GM21825 (cell line): ENCODE results near the gene F2RL3.
A peak's percentile ranks its signal among the peaks of the same experiment; 100 is the strongest.

Experiments
- ATAC-seq: cut with Tn5 transposase; IDR thresholded peaks from one replicate; pipeline ENCODE4 v1.9.1; 2021; ENCODE audit warnings: mild to moderate bottlenecking, moderate library complexity; ENCODE audit not compliant: unreplicated experiment

F2RL3 gene

DNA sequence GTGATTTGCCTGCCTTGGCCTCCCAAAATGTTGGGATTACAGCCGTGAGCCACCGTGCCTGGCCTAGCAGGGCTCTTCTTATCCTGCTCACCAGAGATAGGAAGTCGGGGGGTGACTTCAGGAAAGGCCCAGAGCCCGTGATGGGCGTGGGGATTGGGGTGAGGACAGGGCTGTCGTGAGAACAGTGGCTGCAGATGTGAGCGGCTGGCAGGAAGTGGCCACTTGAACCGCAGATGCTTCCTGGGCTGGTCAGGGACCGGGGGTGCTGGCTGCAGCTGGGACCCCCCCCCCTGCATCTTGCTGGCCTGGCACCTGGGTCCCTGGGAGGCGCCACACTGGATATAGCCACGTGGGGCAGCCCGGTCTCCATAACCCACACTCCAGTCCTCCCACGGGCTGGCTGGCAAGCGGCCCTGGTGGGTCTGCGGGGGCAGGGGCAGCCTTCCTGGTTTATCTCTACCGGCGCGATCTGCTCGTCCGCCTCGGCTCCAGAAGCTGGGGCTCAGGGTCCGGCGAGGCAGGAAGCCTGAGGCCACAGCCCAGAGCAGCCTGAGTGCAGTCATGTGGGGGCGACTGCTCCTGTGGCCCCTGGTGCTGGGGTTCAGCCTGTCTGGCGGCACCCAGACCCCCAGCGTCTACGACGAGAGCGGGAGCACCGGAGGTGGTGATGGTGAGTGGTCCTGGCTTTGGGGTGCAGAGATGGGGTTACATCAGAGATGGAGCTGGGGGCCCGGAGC, at the start of gene F2RL3:
F2RL3 (plus strand) TSS at position 371 of the 737 bp plus-strand sequence; CDS start at position 562, 191 bp downstream.
- ATAC-seq, result peak; percentile 45

DNA sequence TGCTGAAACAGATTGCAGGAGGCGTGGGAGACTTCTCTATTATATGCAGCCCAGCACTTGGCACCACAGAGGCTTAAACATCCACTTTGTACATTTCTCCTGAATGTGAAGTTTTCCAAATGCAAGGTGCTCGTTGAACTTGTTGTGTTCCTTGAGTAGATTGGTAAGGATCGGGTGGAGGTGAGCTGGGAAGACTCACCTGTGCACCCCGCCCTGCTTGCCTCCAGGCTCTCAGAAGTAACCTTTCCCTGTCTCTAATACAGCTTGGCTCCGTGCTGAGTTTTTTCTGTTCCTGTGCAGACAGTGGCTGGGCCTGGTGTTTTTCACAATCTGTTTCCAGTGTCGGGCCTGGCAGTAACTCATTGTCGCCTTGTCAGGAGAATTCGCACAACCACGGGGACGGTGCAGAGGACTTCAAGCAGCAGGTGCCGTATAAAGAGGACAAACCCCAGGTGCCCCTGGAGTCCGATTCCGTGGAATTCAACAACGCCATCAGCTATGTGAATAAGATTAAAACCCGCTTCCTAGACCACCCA, 47.3 kb upstream of the F2RL3 start:
- ATAC-seq, result no peak

DNA sequence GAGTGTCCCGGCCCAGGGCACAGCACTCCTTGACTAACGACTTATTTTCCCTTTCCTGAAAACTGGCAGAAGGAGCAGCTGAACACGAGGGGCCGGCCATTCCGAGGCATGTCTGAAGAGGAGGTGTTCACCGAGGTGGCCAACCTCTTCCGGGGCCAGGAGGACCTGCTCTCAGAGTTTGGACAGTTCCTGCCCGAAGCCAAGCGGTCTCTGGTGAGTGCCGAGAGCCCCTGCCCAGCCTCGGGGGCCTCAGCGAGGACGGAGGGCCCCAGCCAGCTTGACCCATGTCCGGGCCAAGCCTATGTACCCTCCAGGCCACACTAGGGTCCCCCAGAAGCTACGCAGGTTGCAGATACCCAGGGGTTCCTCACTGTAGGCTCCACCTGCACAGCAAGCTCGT, 41.9 kb upstream of the F2RL3 start:
- ATAC-seq, result no peak

DNA sequence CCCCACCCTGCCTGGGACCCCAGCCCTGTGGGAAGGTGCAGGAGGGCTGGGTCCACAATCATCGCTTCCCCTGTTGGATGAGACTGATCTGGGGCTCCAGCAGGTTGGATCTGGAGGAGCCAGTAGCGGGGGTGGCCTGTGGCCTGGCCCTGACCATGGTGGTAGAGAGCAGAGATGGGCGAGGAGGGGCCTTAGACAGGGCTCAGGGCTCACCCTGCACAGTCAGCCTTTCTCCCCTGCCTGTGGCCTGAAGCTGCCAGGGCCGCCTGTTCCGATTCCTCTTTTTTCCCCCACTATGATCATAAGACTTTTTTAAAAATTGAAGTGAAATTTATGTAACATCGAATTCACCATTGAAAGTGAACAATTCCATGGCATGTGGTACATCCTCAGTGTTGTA, 41.4 kb upstream of the F2RL3 start:
- ATAC-seq, result no peak

DNA sequence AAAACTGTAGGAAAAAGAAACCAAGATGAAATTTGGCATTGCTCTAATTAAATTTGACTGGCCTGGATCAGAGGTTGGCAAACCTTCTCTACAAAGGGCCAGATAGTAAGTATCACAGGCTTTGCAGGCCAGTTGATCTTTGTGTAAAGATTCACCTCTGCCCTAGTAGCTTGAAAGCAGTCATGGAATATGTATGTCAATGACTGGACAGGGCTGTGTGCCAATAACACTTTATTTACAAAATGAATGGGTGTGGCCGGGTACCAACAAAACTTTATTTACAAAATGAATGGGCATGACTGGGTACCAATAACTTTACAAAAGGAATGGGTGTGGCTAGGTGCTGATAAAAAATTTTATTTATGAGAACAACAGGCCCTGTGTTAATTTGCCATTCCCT, 39.6 kb upstream of the F2RL3 start:
- no peak for ATAC-seq

DNA sequence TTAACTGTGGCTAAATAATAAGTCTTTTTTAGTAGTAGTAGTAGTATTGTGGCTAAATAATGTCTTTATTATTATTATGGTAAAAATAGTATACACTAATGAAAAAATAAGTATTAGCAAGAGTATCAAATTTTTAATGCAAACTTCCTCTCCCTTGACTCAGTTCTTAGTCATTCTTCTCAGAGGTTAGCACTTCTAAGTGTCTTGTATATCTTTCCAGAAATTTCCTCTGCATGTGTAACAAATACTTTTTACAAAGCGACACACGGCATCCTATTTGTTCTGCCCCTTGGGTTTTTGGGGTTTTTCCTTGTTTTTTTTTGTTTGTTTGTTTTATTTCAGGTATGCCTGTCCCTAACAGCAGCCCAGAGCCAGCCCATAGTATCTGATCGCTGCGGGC, 38.7 kb upstream of the F2RL3 start:
- no peak for ATAC-seq

DNA sequence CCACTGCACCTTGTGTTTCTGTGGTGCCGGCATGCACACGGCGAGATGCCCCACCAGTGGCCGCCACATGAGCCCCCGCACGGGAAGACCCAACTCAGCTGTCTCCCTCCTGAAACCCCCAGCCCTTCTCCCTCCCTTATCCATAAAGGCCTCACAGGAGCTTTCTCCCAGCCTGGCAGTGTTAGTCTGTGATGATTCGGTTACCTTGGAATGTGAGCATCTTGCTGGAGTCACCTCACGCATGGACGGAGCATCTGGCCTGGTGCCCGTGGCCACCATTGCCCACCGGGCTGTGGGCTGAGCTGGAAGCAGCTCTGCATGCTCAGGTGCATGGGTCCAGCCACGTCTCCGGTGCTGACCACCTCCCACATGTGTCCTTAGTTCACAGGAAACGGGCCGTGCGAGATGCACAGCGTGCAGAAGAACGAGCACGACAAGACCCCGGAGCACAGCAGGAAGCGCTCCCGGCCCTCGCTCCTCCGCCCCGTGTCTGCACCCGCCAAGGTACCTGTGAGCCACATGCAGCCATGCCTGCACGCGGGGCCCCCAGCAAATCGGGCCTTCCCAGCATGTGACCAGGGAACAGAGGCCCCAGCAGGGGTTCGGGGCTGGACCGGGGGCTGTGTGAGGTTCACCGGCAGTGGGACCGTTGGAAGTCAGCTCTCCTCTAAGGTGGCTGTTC, 37.6 kb upstream of the F2RL3 start:
- no peak for ATAC-seq

DNA sequence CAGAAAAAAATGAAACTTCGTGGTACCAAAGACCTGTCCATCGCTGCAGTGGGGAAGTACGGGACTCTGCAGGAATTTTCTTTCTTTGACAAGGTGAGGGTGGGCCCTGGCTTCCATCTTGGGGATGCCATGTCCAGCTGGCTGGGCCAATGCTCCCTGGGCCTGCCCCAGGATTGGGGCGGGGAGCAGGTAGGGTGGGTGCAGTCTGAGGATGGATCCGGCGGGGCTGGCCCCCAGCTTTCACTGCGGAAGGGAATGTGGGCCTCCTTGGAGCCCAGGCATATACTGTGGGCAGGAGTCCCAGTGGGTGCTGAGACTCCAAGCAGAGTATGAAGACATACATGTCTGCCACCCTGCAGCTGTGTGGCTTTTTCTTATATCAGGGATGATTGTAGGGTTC, 35.7 kb upstream of the F2RL3 start:
- ATAC-seq, result no peak

DNA sequence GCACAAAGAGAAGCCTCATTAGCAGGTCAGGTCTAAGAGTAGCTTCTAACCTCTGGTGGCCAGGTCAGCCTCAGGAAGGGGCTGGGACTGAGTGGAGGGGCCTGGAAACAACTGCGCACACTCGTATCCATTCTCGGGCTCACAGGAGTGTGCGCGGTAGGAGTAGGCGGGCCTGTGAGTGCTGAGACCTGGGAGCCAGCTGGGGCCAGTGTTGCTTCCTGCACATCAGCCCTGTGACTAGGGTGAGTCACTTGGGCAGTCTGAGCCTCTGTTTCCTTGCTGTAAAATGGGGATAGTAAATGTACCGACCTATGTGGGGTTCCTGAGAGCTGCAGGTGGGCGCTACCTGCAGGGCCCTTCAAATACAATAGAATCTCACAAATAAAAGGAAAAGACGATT, 32.7 kb upstream of the F2RL3 start:
- ATAC-seq, result no peak

DNA sequence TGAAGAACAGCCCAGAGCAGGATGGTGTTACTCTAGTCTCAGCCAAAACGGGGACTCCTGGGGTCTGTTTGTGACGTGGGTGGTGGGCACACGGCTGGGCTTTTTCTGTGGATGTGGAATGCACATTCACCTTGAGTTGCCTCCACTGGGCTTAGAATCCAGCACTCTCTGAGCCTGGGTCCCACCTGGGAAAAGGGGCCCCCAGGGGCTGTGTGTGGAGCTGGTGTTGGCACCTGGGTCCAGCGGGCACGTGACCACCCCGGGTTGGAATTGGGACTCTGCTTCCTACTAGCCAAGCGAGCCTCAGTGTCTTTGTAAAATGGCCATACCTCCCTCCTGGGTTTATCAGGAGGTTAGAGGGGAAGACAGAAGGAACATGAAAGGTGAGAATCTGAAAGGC, 29.2 kb upstream of the F2RL3 start:
- no peak for ATAC-seq

DNA sequence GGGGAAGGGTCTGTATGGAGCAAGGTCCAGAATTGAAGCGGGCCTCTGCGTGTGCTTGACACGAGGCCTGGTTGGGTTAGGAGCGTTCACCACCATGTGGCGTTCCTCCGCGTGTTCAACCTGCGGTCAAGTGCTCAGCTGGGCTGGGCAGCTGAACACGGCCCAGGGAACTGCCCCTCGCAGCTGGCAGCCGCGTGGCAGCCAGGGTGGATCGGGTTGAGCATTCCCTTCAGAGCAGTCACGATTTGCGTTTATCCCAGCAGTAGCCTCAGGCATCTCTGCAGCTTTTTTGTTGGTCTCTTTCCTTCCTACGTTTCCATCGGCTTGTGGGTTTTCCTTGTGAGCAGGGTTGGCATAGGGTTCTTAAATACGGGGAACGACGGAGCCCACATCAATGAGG, 28.7 kb upstream of the F2RL3 start:
- ATAC-seq, result no peak

DNA sequence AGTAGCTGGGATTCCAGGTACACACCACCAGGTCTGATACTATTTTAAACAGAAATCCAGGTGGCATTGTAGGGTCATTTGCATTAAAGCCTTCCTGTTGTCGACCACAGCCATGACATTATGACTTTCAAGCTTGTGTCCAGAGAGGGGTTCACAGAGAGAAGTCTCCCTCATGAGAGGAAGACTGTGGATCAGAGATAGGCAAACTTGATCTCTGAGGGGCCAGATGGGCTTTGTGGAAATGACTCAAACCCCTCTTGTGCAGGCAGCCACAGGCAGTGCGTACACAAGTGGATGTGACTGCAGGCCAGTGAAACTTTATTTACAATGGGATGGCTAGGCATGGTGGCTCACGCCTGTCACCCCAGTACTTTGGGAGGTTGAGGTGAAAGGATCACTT, 27.8 kb upstream of the F2RL3 start:
- ATAC-seq, result no peak

DNA sequence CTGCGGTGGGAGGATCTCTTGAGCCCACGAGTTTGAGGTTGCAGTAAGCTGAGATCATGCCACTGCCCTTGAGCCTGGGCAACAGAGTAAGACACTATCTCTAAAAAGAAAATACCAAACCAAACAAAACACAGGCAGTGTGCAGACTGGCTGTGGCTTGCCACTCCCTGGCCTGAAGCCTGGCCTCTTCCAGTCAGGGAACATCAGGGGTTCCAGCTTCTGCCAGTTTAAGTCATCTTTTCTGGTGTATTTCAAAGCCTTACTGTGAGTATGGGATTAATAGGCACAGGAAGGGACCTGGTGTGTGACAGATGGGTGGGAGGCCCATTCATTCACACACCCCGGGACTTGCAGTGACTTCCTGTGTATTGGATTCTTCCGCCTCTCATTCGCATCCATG, 27.0 kb upstream of the F2RL3 start:
- no peak for ATAC-seq

DNA sequence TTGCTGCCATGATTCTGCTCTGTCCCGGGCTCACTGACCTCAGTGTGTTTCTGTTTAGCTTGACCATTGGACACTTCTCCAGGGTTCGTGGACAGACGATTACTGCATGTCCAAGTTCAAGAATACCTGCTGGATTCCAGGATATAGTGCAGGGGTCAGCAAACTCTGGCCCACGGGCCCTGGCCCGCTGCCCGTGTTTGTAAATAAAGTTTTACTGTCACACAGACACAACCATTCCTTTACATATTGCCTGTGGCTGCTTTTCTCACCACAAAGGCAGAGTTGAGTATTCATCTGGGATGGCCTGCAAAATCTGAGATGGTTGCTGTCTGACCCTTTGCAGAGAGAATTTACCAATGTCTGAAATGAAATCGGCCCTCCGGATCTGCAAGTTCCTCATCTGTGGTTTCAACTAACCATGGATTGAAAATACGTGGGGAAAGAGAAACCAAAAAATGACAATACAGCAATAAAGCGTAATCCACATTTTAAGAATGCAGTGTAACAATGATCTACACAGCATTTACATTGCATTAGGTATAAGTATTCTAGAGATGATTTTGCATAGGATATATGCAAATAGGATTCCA, 25.9 kb upstream of the F2RL3 start:
- no peak for ATAC-seq

DNA sequence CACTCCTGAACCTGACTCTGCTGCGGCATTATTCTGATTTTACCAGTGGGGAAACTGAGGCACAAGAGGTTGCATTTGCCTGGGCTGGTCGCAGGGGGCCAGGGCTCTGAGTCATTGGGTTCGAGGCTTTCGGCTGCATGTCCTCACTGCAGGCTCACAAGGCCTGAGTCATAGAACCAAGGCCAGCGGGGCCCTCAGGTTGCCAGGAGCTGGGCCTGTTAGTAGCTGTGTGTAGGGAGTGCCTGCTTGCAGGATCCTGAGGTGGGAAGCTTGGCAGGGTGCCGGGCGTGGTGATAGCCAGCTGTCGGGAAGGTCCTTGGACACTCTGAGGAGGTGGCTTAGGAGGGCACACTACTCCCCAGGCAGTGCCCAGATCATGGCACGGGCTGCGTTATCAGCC, 21.6 kb upstream of the F2RL3 start:
- no peak for ATAC-seq

DNA sequence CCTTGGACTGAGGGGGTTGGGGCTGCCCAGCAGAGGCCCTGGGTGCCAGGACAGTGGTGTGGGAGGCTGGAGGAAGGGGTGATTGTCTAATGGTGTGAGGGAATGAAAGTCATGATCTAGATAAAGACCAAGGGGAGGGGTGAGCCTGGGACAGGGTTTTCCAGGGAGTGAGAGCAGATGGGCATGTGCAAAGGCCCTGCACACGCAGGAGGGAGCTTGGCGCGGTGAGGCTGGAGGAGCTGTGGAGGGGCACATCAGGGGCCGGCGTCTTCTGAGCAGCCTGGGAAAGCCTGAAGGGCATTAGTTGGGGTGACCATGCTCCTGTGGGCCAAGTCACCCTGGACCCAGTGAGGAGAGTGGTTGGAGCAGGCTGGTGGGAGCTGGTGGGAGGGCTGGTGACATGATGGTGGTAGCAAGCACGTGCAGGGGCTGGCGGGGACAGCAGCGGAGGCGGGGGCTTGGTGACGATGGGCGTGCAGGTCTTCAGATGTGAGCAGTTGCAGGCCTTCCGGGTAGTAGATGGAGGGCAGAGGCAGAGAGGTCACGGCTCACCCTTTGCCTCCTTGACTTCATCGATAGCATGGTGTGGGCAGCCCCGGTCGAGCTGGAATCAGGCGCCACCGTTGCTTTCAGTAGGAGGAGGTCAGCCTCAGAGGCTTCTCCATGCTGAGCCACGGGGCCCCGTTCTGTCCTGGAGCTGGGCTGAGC, 20.2 kb upstream of the F2RL3 start:
- ATAC-seq, result no peak

DNA sequence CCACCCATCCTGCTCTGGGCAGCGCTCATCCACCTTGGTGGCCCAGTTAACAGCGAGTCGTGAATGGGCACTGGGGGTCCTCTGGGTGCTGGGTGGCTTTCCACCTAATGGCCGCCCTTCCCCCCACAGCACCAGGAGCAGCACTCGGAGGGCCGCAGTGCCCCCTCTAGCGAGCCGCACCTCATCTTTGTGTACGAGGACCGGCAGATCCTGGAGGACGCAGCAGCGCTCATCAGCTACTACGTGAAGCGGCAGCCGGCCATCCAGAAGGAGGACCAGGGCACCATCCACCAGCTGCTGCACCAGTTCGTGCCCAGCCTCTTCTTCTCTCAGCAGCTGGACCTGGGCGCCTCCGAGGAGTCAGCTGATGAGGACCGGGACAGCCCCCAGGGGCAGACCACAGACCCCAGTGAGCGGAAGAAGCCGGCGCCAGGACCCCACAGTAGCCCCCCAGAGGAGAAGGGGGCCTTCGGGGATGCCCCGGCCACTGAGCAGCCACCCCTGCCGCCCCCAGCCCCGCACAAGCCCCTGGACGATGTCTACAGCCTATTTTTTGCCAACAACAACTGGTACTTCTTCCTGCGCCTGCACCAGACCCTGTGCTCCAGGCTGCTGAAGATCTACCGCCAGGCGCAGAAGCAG, 19.3 kb upstream of the F2RL3 start:
- no peak for ATAC-seq

DNA sequence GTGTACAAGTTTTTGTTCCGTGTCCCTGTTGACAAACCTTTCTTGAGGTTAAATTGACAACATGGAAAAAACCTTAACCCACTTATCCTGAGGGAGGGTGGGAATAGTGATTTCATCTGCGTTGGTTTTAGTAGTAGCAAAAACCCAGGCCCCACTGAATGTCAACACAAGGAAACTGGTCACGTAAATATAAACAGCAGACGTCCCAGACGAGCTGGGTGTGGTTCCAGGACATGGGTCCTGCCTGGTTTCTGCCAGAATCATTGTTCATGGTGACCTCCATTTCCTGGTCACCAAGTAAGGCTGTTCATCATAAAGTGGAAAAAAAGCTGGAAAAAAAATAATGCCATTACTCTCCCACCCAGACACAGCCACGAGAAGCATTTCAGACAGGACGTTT, 16.9 kb upstream of the F2RL3 start:
- no peak for ATAC-seq

DNA sequence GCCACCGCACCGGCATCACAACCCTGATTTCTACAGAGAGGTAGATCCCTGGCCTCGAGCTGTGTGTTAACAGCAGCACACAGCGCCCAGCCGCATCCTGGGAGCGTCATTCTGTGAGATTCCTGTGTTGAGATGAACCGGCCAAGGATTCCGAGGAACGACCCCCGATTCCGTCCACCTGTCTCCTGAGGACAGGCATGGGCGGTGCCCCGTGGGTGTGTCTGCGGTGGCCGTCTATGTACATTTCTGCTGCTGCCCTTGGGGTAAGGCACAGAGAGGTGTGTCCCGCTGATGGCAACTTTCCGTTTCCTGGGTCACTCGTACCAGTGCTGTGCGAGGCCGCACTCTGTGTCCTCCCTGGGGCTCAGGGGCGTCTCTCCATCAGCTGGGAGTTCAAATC, 16.1 kb upstream of the F2RL3 start:
- ATAC-seq, result no peak

DNA sequence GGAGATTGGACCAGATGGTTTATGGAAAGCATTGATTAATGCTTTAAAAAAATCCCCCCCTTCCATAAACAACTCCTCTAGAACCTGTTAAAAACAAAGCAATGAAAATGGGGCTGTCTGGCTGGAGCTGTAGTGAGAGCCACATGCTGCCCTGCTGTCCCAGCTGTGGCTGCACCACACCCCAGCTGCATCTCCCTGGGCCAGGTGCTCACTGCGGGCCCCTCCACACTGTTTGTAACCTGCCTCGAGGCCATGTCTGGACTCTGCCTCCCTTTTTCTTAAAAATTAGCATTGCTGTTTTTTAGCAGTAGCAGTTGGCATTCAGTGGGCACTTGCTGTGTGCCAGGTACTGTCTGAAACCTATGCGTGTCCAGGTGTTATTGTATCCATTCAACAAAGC, 15.2 kb upstream of the F2RL3 start:
- no peak for ATAC-seq
